HCT116 (cell line): Measurements from ENCODE around the gene KRT24. TPM values are rescaled to one million over a fixed set of nuclear protein-coding genes. Genes with fewer than 3 reads are reported as not detected.

Experiments
- ATAC-seq: fragments of 200-7000 bp; cut with Tn5 transposase; 2 replicates; pipeline ENCODE4 v1.9.1; 2020; ENCODE audit warnings: mild to moderate bottlenecking, moderate library complexity
- BruUV-seq: library from RNA; stranded (reverse); fragments of 400-500 nt; replicated peaks from 2 replicates; lab custom pipeline; 2021; lab: Mats Ljungman, UMichigan
- CTCF ChIA-PET: fragments of 300-600 bp; sonication (Branson Sonifier 250); formaldehyde crosslinking; loops from one replicate; lab custom pipeline; 2021; ENCODE audit warnings: antibody characterized with exemption; lab: Charles Lee
- POLR2A ChIA-PET: fragments of 300-600, 350-600 bp; sonication (Branson Sonifier 250); formaldehyde crosslinking; loops from one replicate; lab custom pipeline; 2021; ENCODE audit warnings: antibody characterized with exemption; lab: Charles Lee
- RAD21 ChIA-PET, 2 experiments: fragments of 300-600 bp; sonication (Branson Sonifier 250); formaldehyde crosslinking; loops; one replicate each; lab custom pipeline; 2023; ENCODE audit warnings: low total read pairs in 2 of 2; ENCODE audit not compliant: uncharacterized antibody in 2 of 2, unreplicated experiment in 2 of 2, low non-redundant PET in 1 of 2; lab: Charles Lee
- DNase-seq: peaks from one replicate; pipeline ENCODE4 v3.0.0-alpha.2; 2010; ENCODE audit warnings: low read depth, low spot score
- H2AFZ ChIP-seq: fragments of 200-600 bp; shearing (Covaris generic), sonication (generic); 2 replicates; pipeline ENCODE4 v1.6.1; 2017; ENCODE audit warnings: low read depth, mixed run types, mixed read lengths, antibody characterized with exemption, low read length; ENCODE audit not compliant: poor library complexity, severe bottlenecking
- H3K27ac ChIP-seq: 2 replicates; pipeline ENCODE4 v1.5.1; 2012; ENCODE audit warnings: low read depth, low read length
- H3K27me3 ChIP-seq: fragments of 200-600 bp; sonication (generic); 2 replicates; pipeline ENCODE4 v1.6.1; 2016; ENCODE audit warnings: mixed run types, low read length, mixed read lengths; ENCODE audit not compliant: insufficient read depth
- H3K36me3 ChIP-seq, 2 experiments: fragments of 200-500 bp in 1 of 2; fragments of 200-600 bp in 1 of 2; sonication (Bioruptor generic) in 1 of 2; sonication (generic) in 1 of 2; 2 replicates each; pipeline versions ENCODE4 v1.5.1 to v1.6.1; 2014 to 2016; ENCODE audit warnings: low read length in 2 of 2, inconsistent platforms in 1 of 2, mixed read lengths in 1 of 2, mixed run types in 1 of 2; ENCODE audit not compliant: insufficient read depth in 2 of 2, control insufficient read depth in 1 of 2
- H3K4me1 ChIP-seq, 2 experiments: fragments of 200-600 bp in 1 of 2; sonication (generic) in 1 of 2; 2 replicates each; pipeline versions ENCODE4 v1.5.1 to v1.6.1; 2012 to 2017; ENCODE audit warnings: low read length in 2 of 2, inconsistent platforms in 1 of 2, mild to moderate bottlenecking in 1 of 2, mixed read lengths in 1 of 2, mixed run types in 1 of 2, moderate library complexity in 1 of 2; ENCODE audit not compliant: insufficient read depth in 2 of 2, control insufficient read depth in 1 of 2
- H3K4me2 ChIP-seq: fragments of 200-600 bp; sonication (generic); 2 replicates; pipeline ENCODE4 v1.6.1; 2017; ENCODE audit warnings: mixed run types, low read length, mixed read lengths
- H3K4me3 ChIP-seq, 2 experiments: fragments of 200-600 bp in 1 of 2; sonication (generic) in 1 of 2; replicated peaks in 1 of 2; 2 replicates each; pipeline ENCODE4 v1.5.1; 2011 to 2016; ENCODE audit warnings: low read length in 2 of 2, control low read depth in 1 of 2, low read depth in 1 of 2, mild to moderate bottlenecking in 1 of 2, mixed read lengths in 1 of 2, mixed run types in 1 of 2
- H3K79me2 ChIP-seq: fragments of 200-600 bp; sonication (generic); 2 replicates; pipeline ENCODE4 v1.6.1; 2017; ENCODE audit warnings: mild to moderate bottlenecking, mixed run types, low read length, moderate library complexity, mixed read lengths; ENCODE audit not compliant: insufficient read depth
- H3K9ac ChIP-seq: fragments of 200-600 bp; sonication (generic); 2 replicates; pipeline ENCODE4 v1.6.1; 2016; ENCODE audit warnings: low read length, mixed read lengths
- H3K9me2 ChIP-seq: fragments of 200-600 bp; sonication (generic), shearing (Covaris generic); 2 replicates; pipeline ENCODE4 v1.6.1; 2017; ENCODE audit warnings: mixed run types, mild to moderate bottlenecking, moderate library complexity; ENCODE audit not compliant: insufficient read depth
- H3K9me3 ChIP-seq, 2 experiments: fragments of 200-500 bp in 1 of 2; fragments of 200-600 bp in 1 of 2; sonication (Bioruptor generic) in 1 of 2; sonication (generic) in 1 of 2; 2 replicates each; pipeline ENCODE4 v1.6.1; 2014 to 2017; ENCODE audit warnings: low read length in 2 of 2, mixed read lengths in 2 of 2, inconsistent platforms in 1 of 2, low read depth in 1 of 2, mild to moderate bottlenecking in 1 of 2, mixed run types in 1 of 2, moderate library complexity in 1 of 2; ENCODE audit not compliant: control insufficient read depth in 1 of 2, insufficient read depth in 1 of 2
- H4K20me1 ChIP-seq: fragments of 200-600 bp; sonication (generic), shearing (Covaris generic); 2 replicates; pipeline ENCODE4 v1.6.1; 2017; ENCODE audit warnings: mixed run types, mild to moderate bottlenecking, moderate library complexity; ENCODE audit not compliant: insufficient read depth
- EGR1 ChIP-seq: IDR thresholded peaks from 2 replicates; pipeline ENCODE4 v1.6.1; 2012; ENCODE audit warnings: low read depth
- ELF1 ChIP-seq: IDR thresholded peaks from 2 replicates; pipeline ENCODE4 v1.6.1; 2012; ENCODE audit warnings: low read depth, borderline replicate concordance
- FOSL1 ChIP-seq: IDR thresholded peaks from 2 replicates; pipeline ENCODE4 v1.6.1; 2012; ENCODE audit warnings: low read depth
- POLR2A ChIP-seq: IDR thresholded peaks from 2 replicates; pipeline ENCODE4 v1.7.0; 2011; ENCODE audit warnings: borderline replicate concordance; ENCODE audit not compliant: insufficient read depth, insufficient read length; ENCODE audit errors: extremely low read depth
- RAD21 ChIP-seq: IDR thresholded peaks from 2 replicates; pipeline ENCODE4 v1.6.1; 2012; ENCODE audit warnings: low read depth, mild to moderate bottlenecking
- SIN3A ChIP-seq: IDR thresholded peaks from 2 replicates; pipeline ENCODE4 v1.6.1; 2012; ENCODE audit warnings: low read depth
- SP1 ChIP-seq: IDR thresholded peaks from 2 replicates; pipeline ENCODE4 v1.6.1; 2012; ENCODE audit warnings: low read depth
- TCF7L2 ChIP-seq: IDR thresholded peaks from 2 replicates; pipeline ENCODE4 v1.7.0; 2011; ENCODE audit warnings: borderline replicate concordance, inconsistent platforms; ENCODE audit not compliant: insufficient read depth, insufficient read length; ENCODE audit errors: extremely low read depth
- ZBTB33 ChIP-seq: IDR thresholded peaks from 2 replicates; pipeline ENCODE4 v1.6.1; 2011; ENCODE audit warnings: mild to moderate bottlenecking, low read length, moderate library complexity; ENCODE audit not compliant: insufficient replicate concordance; ENCODE audit errors: extremely low read depth
- ZFX ChIP-seq: fragments of 450-650 bp; IDR thresholded peaks from 2 replicates; pipeline ENCODE4 v1.6.1; 2017
- intact Hi-C: fragments of 100-400 bp; cut with micrococcal nuclease; formaldehyde crosslinking; loops from 2 replicates; pipeline ENCODE4 v1.10.0; 2022
- total RNA-seq: library from RNA; stranded (reverse); gene quantifications from one replicate; pipeline ENCODE4 v1.2.1, GENCODE V29; 2021; ENCODE audit not compliant: unreplicated experiment
- TF ChIP-seq, protein P1 (sequence below): IDR thresholded peaks from 2 replicates; pipeline ENCODE4 v1.6.1; 2012; ENCODE audit warnings: low read depth

The KRT24 gene
- total RNA-seq, 1 experiment from 2014 or later = not detected

DNA sequence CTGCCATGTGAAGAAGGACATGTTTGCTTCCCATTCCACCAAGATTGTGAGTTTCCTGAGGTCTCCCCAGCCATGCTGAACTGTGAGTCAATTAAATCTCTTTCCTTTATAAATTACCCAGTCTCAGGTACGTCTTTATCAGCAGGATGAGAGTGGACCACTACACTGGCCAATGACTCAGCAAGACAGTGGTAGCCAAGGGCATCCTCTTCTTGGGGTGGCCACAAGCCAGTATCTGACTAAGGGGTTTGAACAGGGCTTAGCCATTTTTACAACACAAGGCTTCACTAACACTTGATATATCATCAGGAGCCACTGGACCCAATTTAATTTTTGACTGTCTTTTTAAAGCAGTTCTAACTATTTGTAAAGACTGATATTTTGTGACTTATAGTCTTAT is 21.1 kb upstream of the KRT24 start (continued):
- TF ChIP-seq, protein P1, sequence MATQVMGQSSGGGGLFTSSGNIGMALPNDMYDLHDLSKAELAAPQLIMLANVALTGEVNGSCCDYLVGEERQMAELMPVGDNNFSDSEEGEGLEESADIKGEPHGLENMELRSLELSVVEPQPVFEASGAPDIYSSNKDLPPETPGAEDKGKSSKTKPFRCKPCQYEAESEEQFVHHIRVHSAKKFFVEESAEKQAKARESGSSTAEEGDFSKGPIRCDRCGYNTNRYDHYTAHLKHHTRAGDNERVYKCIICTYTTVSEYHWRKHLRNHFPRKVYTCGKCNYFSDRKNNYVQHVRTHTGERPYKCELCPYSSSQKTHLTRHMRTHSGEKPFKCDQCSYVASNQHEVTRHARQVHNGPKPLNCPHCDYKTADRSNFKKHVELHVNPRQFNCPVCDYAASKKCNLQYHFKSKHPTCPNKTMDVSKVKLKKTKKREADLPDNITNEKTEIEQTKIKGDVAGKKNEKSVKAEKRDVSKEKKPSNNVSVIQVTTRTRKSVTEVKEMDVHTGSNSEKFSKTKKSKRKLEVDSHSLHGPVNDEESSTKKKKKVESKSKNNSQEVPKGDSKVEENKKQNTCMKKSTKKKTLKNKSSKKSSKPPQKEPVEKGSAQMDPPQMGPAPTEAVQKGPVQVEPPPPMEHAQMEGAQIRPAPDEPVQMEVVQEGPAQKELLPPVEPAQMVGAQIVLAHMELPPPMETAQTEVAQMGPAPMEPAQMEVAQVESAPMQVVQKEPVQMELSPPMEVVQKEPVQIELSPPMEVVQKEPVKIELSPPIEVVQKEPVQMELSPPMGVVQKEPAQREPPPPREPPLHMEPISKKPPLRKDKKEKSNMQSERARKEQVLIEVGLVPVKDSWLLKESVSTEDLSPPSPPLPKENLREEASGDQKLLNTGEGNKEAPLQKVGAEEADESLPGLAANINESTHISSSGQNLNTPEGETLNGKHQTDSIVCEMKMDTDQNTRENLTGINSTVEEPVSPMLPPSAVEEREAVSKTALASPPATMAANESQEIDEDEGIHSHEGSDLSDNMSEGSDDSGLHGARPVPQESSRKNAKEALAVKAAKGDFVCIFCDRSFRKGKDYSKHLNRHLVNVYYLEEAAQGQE = no peak
- no peak for TF ChIP-seq ELF1
- TF ChIP-seq ZFX = no peak
- TF ChIP-seq TCF7L2 = no peak
- TF ChIP-seq SP1 = no peak
- TF ChIP-seq FOSL1 = no peak
- no peak for TF ChIP-seq EGR1
- no peak for TF ChIP-seq RAD21

- no peak overlapping the region for H3K9ac ChIP-seq
- TF ChIP-seq SIN3A (no peak), ZBTB33 (no peak), POLR2A (no peak)
- TF ChIP-seq, protein P1 = no peak
- H3K79me2 ChIP-seq = no peaks in the 10 kb centered on the region
- H3K4me3 ChIP-seq = no peak overlapping the region
- H3K27me3 ChIP-seq = no peaks in the 10 kb centered on the region
- POLR2A ChIA-PET = no interaction called here
- no TSS peak for BruUV-seq
- no peaks in the 10 kb centered on the region for H4K20me1 ChIP-seq
- intact Hi-C loops = no loop called here
- H3K9me3 ChIP-seq = no peaks in the 10 kb centered on the region
- DNase-seq = no peak
- H3K4me2 ChIP-seq = no peak overlapping the region
- CTCF ChIA-PET = no interaction called here
- H3K9me2 ChIP-seq = no peaks in the 10 kb centered on the region
- no peaks in the 10 kb centered on the region for H3K4me1 ChIP-seq
- RAD21 ChIA-PET = no interaction called here
- H3K27ac ChIP-seq = no peak overlapping the region
- ATAC-seq = no peak
- H2AFZ ChIP-seq = no peak overlapping the region
- H3K36me3 ChIP-seq = no peaks in the 10 kb centered on the region
Measured at GRCh38 chr17:40722241-40722640, 18.7 kb upstream of the KRT24 start.
